K562 (cell line): ENCODE data around the gene AMPD3. TPM values are rescaled to one million over a fixed set of nuclear protein-coding genes. Genes with fewer than 3 reads are reported as not detected.

Source experiments
- BACH1 ChIP-seq: fragments of 200-800 bp; sonication (Bioruptor generic); IDR thresholded peaks from 2 replicates; pipeline ENCODE4 v1.6.1; 2016; ENCODE audit warnings: missing genetic modification characterization, missing compliant biosample characterization
- CHAMP1 ChIP-seq: fragments of 450-650 bp; IDR thresholded peaks from 2 replicates; pipeline ENCODE4 v1.6.1; 2016; ENCODE audit warnings: mild to moderate bottlenecking
- EGR1 ChIP-seq: fragments of 450-650 bp; conservative IDR thresholded peaks from 2 replicates; pipeline ENCODE4 v1.6.1; 2017; ENCODE audit warnings: mild to moderate bottlenecking
- LEF1 ChIP-seq: fragments of 450-650 bp; IDR thresholded peaks from 2 replicates; pipeline ENCODE4 v1.6.1; 2016; ENCODE audit warnings: mild to moderate bottlenecking
- MAFK ChIP-seq: IDR thresholded peaks from 2 replicates; pipeline ENCODE4 v1.6.1; 2011; ENCODE audit warnings: low read length, improper control_type of control experiment
- MED1 ChIP-seq: sonication (generic); formaldehyde crosslinking; IDR thresholded peaks from 2 replicates; pipeline ENCODE4 v1.8.1; 2023; ENCODE audit warnings: missing genetic modification reagents, borderline replicate concordance
- SNIP1 ChIP-seq: fragments of 450-650 bp; IDR thresholded peaks from 2 replicates; pipeline ENCODE4 v1.7.1; 2017; ENCODE audit warnings: low read depth, mild to moderate bottlenecking
- ZSCAN32 ChIP-seq: fragments of 450-650 bp; formaldehyde crosslinking; IDR thresholded peaks from 2 replicates; pipeline ENCODE4 v1.4.0; 2020; ENCODE audit warnings: mild to moderate bottlenecking, moderate library complexity
- polyA plus RNA-seq, 8 experiments: library from polyadenylated mRNA; depleted of rRNA in 4 of 8; stranded (reverse) in 5 of 8; unstranded in 3 of 8; fragments of >200 nt; fragmentation: Nextera tagmentation in 2 of 8; fragmentation: Illumina TruSeq in 1 of 8; extraction: Ambion mirVana in 2 of 8; extraction: Trizol in 1 of 8; gene quantifications; 2 replicates each; pipeline versions ENCODE4 v1.2.1 to v1.2.3, GENCODE V29; 2011 to 2014; ENCODE audit warnings: inconsistent platforms in 1 of 8, missing spikeins in 1 of 8
- total RNA-seq, 7 experiments: library from RNA; depleted of rRNA in 6 of 7; stranded (reverse); fragments of >200 nt in 6 of 7; fragmentation: Illumina TruSeq in 2 of 7; extraction: Trizol in 2 of 7; gene quantifications; 2 replicates each; pipeline versions ENCODE4 v1.2.1 to v1.2.3, GENCODE V29; 2011 to 2021; ENCODE audit warnings: low replicate concordance in 1 of 7
- TF ChIP-seq, protein P1 (sequence below), 2 experiments: fragments of 450-650 bp; IDR thresholded peaks; 2 replicates each; pipeline ENCODE4 v1.6.1; 2016; ENCODE audit warnings: mild to moderate bottlenecking in 2 of 2, borderline replicate concordance in 1 of 2, low read depth in 1 of 2, moderate library complexity in 1 of 2

The AMPD3 gene
- total and polyA plus RNA-seq, 9 of the 15 experiments (the other 6 are each of a cell fraction or from before 2014, with no cell fraction given), result 4.4 to 23.6 (median 11.2) TPM

GRCh38 chr11:10405865-10406592 is 49.0 kb upstream of the AMPD3 start (continued):
- peak; percentile 62 for TF ChIP-seq EGR1
- TF ChIP-seq BACH1 (tag), result peak; percentile 85
- no peak for TF ChIP-seq MED1 (CRISPR knock-in tag)
- TF ChIP-seq LEF1, result 0 out of 2 replicates have a peak, but pooled peaks have one; percentile 22
- peak; percentile 49; the same call in 1 of the 2 replicates for TF ChIP-seq CHAMP1
- TF ChIP-seq ZSCAN32 (CRISPR knock-in tag), result no peak
- TF ChIP-seq, protein P1, sequence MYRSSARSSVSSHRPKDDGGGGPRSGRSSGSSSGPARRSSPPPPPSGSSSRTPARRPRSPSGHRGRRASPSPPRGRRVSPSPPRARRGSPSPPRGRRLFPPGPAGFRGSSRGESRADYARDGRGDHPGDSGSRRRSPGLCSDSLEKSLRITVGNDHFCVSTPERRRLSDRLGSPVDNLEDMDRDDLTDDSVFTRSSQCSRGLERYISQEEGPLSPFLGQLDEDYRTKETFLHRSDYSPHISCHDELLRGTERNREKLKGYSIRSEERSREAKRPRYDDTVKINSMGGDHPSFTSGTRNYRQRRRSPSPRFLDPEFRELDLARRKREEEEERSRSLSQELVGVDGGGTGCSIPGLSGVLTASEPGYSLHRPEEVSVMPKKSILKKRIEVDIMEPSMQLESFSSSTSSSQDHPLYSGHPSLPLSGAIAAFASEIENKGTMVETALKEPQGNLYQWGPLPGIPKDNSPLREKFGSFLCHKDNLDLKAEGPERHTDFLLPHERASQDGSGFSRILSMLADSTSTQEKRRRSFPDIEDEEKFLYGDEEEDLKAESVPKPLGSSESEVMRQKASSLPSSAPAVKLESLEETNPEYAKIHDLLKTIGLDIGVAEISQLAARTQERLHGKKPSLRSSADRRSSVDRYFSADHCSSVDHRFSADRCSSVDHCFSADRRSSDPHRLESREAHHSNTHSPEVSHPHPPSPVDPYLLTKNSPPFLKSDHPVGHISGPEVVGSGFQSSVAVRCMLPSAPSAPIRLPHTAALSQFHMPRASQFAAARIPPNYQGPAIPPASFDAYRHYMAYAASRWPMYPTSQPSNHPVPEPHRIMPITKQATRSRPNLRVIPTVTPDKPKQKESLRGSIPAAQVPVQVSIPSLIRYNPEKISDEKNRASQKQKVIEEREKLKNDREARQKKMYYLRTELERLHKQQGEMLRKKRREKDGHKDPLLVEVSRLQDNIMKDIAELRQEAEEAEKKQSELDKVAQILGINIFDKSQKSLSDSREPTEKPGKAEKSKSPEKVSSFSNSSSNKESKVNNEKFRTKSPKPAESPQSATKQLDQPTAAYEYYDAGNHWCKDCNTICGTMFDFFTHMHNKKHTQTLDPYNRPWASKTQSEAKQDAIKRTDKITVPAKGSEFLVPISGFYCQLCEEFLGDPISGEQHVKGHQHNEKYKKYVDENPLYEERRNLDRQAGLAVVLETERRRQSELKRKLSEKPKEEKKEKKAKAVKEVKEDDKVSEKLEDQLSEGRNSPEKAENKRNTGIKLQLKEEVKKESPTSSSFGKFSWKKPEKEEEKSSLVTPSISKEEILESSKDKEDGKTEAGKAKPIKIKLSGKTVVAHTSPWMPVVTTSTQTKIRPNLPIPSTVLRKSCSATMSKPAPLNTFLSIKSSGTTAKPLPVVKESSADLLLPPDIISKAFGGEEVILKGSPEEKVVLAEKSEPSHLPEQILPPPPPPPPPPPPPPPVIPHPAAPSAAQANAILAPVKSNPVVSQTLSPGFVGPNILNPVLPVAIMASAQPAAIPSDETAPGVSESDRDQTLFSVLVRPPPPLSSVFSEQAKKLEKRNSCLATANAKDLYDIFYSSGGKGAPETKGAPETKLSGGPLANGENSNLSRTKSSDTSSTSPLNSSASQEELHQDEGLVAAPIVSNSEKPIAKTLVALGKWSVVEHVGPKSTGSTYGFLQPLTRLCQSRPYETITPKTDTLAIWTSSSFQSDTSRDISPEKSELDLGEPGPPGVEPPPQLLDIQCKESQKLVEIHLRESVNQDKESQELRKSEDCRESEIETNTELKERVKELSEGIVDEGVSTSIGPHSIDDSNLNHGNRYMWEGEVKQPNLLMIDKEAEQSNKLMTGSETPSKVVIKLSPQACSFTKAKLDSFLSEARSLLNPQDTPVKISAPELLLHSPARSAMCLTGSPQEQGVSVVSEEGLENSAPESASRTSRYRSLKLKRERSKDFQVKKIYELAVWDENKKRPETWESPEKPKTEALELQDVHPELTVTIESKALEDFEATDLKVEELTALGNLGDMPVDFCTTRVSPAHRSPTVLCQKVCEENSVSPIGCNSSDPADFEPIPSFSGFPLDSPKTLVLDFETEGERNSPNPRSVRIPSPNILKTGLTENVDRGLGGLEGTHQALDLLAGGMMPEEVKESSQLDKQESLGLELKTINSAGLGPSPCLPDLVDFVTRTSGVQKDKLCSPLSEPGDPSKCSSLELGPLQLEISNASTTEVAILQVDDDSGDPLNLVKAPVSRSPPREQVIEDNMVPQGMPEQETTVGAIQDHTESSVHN (IDR thresholded peaks at IDR 0.05; ENCODE audit: borderline replicate concordance in 1 of 2, low read depth in 1 of 2), result no peak
- peak; percentile 54; the same call in 1 of the 2 replicates for TF ChIP-seq MAFK
- no peak for TF ChIP-seq SNIP1
